ENCODE measurements around the gene REV3L.

The REV3L gene

DNA sequence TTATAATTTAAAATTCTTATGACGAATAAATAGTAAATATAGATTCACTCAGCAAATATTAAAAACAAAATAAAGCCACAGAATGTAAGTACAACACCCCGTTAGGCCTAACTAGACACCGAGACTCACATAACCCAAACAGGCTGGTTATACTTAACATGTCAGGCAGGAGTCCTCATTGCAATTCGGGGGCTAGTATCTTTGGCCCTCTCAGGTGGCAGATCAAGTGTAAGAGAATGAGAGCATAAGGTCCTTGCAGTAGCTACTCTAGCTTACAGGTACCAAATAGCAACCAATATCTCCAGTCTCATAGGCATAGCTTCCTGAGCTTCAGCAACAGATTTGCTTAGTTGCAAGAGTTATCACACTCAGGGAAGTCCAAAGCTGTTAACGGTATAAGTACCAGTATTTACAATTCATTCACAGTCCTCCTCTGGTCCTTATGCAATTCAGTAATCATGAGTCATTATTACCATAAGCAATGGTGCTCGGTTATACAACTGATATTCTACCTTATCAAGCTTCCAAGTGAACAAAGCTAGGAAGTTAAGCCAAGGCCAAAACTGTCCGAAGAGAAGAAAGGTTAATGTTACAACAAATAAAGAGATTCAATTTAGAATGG, 20.1 kb downstream of the REV3L start:
- no peak for DNase-seq

- no peak for DNase-seq
Measured at GRCh38 chr6:111461860-111462259, 21.2 kb downstream of the REV3L start.

- DNase-seq = no peak
Measured at GRCh38 chr6:111458670-111459232, 24.3 kb downstream of the REV3L start.

GRCh38 chr6:111456208-111456607, 26.8 kb downstream of the REV3L start:
- no peak for DNase-seq

DNA sequence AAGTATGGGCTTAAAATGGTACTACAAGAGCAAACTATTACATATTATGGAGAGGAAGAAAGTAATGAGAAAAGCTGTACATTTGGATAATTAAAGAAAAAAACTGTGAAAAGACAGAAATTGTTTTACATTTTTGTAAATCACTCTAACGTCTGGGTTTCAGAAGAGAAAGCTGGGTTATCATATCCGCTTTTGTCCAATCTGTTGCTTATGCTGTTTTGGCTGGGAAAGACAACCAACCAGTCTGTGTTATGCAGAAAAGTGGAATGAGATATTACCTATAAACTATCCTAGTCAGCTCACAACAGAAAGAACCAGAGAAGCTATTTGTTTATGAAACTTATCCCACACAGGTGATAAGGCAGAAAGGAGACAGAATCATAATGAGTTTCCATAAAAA, 32.4 kb downstream of the REV3L start:
- DNase-seq = no peak

GRCh38 chr6:111450087-111450486, 32.9 kb downstream of the REV3L start:
- no peak for DNase-seq

- DNase-seq = no peak
Measured at GRCh38 chr6:111449129-111449528, 33.9 kb downstream of the REV3L start.

DNA sequence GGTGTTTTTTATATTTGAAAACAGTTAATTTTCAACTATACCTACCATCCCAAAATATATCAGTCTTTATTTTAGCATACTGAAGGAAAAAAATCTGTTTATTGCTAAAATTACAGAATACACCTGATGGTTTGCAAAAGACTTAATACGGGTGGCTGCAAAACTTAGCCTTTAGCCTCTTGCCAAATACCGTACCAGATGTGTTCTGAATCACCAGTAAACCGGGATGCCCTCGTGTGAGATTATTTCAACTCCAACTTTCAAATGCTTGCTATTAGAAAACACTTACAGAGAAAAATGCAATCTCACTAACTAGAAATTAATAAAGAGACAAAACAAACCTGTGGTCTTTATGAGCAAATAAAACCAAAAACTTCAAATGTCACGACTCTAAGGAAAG, 36.0 kb downstream of the REV3L start:
- DNase-seq = no peak

GRCh38 chr6:111445861-111446267, 37.2 kb downstream of the REV3L start:
- no peak for DNase-seq

- no peak for DNase-seq
Measured at GRCh38 chr6:111444794-111445193, 38.2 kb downstream of the REV3L start.

- no peak for DNase-seq
Measured at GRCh38 chr6:111441678-111442243, 41.3 kb downstream of the REV3L start.

DNA sequence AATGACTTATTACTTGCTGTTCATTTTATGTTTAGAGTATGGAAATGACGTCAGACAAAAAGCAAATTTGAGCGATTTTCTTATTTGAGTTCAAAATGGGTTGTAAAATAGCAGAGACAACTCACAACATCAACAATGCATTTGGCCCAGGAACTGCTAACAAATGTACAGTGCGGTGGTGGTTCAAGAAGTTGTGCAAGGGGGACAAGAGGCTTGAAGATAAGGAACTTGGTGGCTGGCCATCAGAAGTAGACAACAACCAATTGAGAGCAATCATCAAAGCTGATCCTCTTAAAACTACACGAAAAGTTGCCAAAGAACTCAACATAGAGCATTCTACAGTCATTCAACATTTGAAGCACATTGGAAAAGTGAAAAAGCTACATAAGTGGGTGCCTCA, 43.8 kb downstream of the REV3L start:
- no peak for DNase-seq

DNA sequence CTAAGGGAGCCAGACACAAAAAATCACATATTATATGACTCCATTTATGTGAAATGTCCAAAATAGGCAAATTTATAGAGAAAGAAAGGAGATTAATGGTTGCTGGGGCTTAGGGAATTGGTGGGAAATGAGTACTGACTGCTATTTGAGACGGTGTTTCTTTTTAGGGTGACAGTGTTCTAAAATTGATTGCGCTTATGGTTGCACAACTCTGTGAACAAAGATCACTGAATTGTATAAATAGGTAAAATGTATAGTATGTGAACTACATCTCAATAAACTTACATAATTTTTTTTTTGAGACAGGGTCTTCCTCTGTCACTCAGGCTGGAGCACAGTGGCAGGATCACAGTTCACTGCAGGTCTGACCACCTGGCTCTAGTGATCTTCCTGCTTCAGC, 45.4 kb downstream of the REV3L start:
- DNase-seq = no peak

- no peak for DNase-seq
Measured at GRCh38 chr6:111432511-111432910, 50.5 kb downstream of the REV3L start.

- no peak for DNase-seq
Measured at GRCh38 chr6:111430605-111431376, 52.2 kb downstream of the REV3L start.

GRCh38 chr6:111429571-111429970, 53.4 kb downstream of the REV3L start:
- no peak for DNase-seq

- no peak for DNase-seq
Measured at GRCh38 chr6:111428811-111429210, 54.2 kb downstream of the REV3L start.

DNA sequence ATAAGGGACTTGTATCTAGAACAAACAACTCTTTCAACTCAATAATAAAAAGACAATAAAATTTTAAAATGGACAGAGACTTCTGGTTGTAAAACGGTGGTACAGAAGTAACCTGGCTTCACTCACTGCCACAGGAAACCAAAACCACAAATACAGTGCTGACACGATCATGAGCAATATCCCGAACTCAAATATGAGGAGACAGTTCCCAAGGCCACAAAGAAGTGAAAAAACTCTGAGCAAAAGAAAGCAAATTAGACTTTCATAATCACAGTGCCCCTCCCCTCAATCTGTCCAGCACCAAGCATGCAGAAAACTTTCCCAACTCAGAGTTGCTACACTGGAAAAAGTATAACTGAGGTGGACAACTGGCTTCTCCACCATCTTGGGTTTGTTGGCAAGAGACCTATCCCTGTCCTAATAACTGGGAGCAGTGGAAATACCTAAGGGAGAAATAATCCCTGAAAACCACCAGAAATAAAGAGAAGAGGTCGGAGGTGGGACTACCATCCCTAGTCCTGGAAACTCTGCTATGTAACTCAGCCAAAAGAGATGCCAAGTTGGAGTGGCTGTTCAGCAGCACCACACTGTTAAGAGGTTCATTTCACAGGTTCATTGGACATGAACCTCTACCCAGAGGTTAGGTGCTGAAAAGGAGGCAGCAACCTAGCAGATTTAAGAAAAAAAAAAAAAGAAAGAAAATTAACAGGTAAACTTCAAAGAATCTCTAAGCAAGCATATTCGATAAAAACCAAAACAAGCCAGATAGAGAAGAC, 55.5 kb downstream of the REV3L start:
- DNase-seq = no peak

- DNase-seq = no peak
Measured at GRCh38 chr6:111423960-111424846, 58.8 kb downstream of the REV3L start.

DNA sequence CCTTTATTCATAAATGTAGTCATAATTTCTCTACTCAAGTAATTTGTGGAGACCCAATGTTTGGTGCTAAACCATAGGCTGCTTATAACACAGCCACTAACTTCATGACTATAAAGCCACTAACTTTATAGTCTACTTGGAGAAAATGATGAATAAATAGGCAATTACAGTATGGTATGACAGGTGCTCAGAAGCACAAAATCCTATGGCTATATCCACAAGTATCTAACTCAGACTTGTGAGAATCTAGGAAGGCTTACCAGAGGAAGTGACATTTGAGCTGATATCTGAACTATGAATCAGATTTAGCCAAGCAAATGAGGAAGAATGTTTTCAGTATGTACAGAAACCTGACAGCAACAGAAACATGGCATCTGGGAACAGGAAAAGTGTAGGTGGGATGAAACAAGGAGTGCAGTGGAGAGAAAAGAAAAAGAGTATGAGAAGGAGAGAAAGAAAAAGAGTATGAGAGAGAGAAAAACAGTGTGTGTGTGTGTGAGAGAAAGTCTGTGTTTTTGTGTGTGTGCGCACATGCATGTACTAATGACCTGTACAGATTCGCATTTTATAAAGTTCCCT, 59.9 kb downstream of the REV3L start:
- DNase-seq = no peak

DNA sequence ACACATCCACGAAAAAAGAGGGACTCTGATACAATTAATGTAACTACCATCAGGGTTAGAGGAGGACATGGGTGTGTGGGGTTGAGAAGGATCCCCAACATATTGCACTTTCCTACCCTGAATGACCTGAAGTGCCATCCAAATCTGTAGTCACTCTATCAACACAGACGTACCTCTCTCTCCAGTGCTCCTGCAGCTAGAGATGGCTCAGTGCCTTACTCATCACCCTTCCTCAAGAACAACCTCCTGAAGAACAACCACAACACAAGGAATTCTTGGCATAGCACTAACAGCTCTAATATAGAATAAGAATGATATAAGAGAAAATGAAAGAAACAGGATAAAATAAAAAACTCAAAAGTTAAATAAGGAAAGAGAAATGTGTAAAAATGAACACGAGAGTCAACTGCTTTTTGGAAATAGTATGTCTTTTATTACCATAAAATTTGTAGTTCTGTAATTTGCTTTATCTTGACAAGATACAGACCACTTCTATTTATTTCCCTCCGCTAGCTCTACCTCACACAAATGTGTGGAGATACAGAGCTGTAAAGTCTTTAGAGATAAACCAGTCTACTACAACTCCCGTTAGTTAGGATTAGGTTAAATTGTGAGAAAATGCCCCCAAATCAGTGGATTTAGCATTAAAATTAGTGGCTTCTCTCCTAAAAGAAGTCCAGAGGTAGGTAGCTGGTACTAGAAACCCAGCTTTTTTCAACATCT, 63.9 kb downstream of the REV3L start:
- no peak for DNase-seq
